PFSK-1 (cell line): ENCODE measurements around the gene ITPKB.

ENCODE experiments used
- FOXP2 ChIP-seq: optimal IDR thresholded peaks from 2 replicates; pipeline ENCODE3; 2011; ENCODE audit warnings: borderline replicate concordance, control low read depth, inconsistent platforms; ENCODE audit not compliant: insufficient read depth; ENCODE audit errors: extremely low read length, extremely low read depth
- POLR2AphosphoS5 ChIP-seq: IDR thresholded peaks from 2 replicates; pipeline ENCODE4 v1.6.1; 2012; ENCODE audit warnings: low read depth, mild to moderate bottlenecking, control low read depth, low read length, moderate library complexity
- SIN3A ChIP-seq: IDR thresholded peaks from 2 replicates; pipeline ENCODE4 v1.6.1; 2012; ENCODE audit warnings: mild to moderate bottlenecking, low read length, moderate library complexity, borderline replicate concordance; ENCODE audit not compliant: insufficient read depth
- TAF1 ChIP-seq: IDR thresholded peaks from 2 replicates; pipeline ENCODE4 v1.6.1; 2012; ENCODE audit warnings: low read length, control low read depth, borderline replicate concordance; ENCODE audit not compliant: insufficient read depth
- TF ChIP-seq, protein P1 (sequence below), 2 experiments: IDR thresholded peaks; 2 replicates each; pipeline versions ENCODE4 v1.6.1 to v1.8.0; 2011 to 2012; ENCODE audit warnings: low read depth in 2 of 2, low read length in 2 of 2, control low read depth in 1 of 2, inconsistent platforms in 1 of 2, mild to moderate bottlenecking in 1 of 2, moderate library complexity in 1 of 2; ENCODE audit not compliant: insufficient read depth in 1 of 2

Gene ITPKB

DNA sequence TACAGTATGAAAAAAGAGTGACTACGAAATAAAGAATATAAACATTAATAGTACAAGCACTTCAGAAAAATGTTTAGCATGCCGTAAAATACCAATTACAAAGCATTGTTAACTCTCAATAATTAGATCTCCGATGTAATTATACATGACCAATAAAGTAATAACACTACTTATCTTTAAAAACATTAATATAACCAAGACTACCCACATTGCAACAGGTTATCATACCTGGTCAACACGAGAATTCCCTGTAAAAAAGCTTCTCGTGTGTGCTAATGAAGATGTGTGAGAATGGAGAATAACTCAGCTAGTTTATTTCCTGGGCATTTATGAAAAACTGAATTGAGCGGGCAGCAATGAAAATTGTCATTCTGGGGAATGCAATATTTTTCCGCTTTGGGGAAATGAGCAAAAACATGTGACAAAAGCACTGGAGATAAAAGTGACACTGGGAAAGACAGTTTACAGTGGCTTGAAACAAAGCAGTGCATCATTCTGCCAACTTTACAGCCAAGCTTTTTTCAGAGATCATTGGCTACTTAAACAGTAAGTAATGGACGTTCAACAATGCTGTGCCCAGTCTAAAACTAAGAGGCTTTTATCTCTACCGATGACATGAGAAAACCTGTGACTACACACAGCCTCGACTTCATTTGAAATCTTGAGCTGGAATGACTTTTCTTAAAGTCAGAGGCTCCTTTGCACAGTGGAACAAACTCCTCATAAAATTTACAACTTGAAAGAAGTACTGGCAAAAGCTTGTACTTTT is 34.7 kb downstream of the ITPKB start:
- no peak for TF ChIP-seq FOXP2

DNA sequence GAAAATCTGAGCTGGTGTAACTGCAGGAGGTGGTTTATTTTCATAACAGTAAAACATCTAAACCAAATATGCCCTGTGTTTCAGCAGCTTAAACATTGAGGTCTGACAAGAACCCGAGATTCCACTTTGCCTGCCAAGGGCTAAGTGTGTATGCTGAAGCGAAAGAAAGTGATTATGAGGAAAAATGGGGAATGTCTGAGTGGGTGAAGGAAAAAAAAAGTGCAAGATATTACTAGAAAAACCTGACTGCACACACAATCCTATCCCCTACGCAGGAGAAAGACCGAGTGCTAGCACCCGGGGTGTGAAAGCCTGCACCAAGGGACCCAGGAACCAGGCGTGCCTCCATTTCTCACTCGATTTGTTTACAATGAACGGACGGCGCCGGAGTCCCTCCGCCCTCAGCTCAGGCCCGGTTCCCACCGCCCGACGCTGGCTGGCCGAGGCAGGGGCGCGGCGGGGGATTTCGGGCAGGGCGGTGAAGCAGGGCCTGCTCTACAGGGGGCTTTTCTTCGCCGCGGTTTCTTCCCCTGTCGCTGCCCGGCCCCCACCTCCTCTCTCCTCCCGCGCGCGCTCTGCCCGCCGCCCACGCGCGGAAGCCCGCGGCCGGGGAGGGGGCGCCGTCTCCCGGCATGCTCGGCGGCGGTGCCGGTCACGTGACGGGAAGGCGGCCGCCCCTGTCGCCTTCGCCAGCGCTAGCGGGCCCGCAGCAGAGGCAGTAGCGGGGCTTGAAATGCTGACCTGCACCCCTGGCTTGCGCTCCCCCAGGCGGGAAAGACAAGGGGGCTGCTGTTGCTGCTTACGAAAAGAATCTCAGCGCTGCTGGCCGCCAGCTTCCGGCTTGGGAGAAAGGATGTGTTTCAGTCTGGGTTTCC is 35.9 kb downstream of the ITPKB start:
- TF ChIP-seq FOXP2 (peak; percentile 91), POLR2AphosphoS5 (peak; percentile 92), SIN3A (0 out of 2 replicates have a peak, but pooled peaks have one; percentile 52), TAF1 (no peak)
- TF ChIP-seq, protein P1, sequence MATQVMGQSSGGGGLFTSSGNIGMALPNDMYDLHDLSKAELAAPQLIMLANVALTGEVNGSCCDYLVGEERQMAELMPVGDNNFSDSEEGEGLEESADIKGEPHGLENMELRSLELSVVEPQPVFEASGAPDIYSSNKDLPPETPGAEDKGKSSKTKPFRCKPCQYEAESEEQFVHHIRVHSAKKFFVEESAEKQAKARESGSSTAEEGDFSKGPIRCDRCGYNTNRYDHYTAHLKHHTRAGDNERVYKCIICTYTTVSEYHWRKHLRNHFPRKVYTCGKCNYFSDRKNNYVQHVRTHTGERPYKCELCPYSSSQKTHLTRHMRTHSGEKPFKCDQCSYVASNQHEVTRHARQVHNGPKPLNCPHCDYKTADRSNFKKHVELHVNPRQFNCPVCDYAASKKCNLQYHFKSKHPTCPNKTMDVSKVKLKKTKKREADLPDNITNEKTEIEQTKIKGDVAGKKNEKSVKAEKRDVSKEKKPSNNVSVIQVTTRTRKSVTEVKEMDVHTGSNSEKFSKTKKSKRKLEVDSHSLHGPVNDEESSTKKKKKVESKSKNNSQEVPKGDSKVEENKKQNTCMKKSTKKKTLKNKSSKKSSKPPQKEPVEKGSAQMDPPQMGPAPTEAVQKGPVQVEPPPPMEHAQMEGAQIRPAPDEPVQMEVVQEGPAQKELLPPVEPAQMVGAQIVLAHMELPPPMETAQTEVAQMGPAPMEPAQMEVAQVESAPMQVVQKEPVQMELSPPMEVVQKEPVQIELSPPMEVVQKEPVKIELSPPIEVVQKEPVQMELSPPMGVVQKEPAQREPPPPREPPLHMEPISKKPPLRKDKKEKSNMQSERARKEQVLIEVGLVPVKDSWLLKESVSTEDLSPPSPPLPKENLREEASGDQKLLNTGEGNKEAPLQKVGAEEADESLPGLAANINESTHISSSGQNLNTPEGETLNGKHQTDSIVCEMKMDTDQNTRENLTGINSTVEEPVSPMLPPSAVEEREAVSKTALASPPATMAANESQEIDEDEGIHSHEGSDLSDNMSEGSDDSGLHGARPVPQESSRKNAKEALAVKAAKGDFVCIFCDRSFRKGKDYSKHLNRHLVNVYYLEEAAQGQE (IDR thresholded peaks at IDR 0.05; ENCODE audit: insufficient read depth in 1 of 2, low read depth in 2 of 2, low read length in 2 of 2): no peak

DNA sequence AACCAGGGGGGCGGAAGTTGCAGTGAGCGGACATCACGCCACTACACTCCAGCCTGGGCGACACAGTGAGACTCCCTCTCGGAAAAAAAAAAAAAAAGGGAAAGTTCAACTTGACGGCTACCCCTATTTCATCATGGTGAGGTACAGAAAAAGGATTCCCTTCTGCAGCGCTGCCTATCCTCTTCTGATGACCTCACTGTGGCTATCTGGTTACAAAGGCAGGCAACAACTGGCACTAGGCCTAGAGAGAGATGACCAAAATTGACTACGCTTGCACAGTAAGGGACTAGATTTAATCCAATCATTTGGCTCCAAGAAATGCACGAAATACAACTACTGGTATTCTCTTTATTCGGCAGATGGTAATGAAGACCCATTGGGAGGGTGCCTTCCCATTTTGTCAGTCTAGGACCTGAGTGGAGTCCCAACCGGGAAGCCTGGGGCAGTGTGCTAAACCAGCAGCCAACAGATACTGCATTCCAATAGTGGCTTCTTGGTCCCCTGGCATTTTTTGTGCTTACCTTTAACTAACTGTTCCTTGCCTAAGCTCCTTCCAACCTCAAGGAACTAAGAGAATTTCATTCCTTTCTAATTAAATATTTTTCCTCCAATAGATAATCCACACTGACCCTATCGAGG is 36.6 kb downstream of the ITPKB start:
- TF ChIP-seq, protein P1 (IDR thresholded peaks at IDR 0.05; ENCODE audit: insufficient read depth in 1 of 2, low read depth in 2 of 2, low read length in 2 of 2): no peak
- TF ChIP-seq FOXP2 (no peak), TAF1 (no peak), SIN3A (no peak), POLR2AphosphoS5 (no peak)

DNA sequence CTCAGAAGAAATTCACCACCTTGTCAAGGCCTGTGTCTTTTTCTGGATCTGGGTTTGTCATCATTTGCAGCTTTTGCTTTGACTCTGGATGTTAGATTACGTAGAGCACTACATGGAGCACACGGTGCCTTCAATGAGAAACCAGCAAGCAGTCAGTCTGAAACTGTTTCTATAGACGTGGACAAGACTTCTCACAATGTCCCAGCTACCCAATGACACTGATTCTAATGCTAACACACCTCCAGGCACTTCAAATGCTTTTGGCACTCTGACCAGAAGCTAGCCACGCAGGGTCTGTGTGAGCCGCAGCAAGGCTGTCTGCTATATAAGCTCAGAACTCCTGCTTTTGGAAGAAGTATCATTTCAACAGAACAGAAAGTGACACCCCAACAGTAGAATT is 38.2 kb downstream of the ITPKB start:
- TF ChIP-seq POLR2AphosphoS5 (no peak), SIN3A (no peak), TAF1 (no peak)
- TF ChIP-seq, protein P1 (IDR thresholded peaks at IDR 0.05; ENCODE audit: insufficient read depth in 1 of 2, low read depth in 2 of 2, low read length in 2 of 2): no peak

DNA sequence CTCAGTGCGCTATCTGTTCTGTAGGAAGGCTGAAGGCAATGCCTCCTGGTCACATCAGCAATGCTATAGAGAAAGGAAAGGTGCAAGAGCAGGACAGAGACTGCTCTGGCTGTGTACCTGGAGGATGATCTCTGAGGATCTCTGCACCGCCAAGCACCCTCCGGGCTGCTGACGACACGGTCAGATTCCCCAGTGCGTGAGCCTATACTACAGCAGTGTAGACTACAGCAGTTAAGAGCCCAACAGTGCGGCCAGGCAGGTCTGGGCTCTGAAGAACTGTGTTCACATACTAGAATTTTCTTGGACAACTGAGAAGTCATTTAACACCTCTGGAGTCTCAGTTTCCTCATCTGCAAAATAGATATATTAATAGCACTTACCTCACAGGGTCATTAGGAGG is 39.9 kb downstream of the ITPKB start:
- TF ChIP-seq, protein P1 (IDR thresholded peaks at IDR 0.05; ENCODE audit: insufficient read depth in 1 of 2, low read depth in 2 of 2, low read length in 2 of 2): no peak
- no peak for TF ChIP-seq FOXP2
- TF ChIP-seq TAF1: no peak
- no peak for TF ChIP-seq SIN3A
- TF ChIP-seq POLR2AphosphoS5: no peak
